WTC11 (cell line): ENCODE results near the gene MYOM3.

Experiments
- ZNF138 ChIP-seq: sonication (generic); formaldehyde crosslinking; conservative IDR thresholded peaks from 2 replicates; pipeline ENCODE4 v1.8.1; 2022; ENCODE audit warnings: mild to moderate bottlenecking, moderate library complexity, missing genetic modification reagents
- TF ChIP-seq, protein P1 (sequence below): sonication (generic); formaldehyde crosslinking; IDR thresholded peaks from 2 replicates; pipeline ENCODE4 v1.8.1; 2023; ENCODE audit warnings: mild to moderate bottlenecking, moderate library complexity, missing genetic modification reagents
- TF ChIP-seq, protein P2 (sequence below): fragments of 200-600 bp; IDR thresholded peaks from 2 replicates; pipeline ENCODE4 v1.8.0; 2022; ENCODE audit warnings: antibody characterized with exemption

DNA sequence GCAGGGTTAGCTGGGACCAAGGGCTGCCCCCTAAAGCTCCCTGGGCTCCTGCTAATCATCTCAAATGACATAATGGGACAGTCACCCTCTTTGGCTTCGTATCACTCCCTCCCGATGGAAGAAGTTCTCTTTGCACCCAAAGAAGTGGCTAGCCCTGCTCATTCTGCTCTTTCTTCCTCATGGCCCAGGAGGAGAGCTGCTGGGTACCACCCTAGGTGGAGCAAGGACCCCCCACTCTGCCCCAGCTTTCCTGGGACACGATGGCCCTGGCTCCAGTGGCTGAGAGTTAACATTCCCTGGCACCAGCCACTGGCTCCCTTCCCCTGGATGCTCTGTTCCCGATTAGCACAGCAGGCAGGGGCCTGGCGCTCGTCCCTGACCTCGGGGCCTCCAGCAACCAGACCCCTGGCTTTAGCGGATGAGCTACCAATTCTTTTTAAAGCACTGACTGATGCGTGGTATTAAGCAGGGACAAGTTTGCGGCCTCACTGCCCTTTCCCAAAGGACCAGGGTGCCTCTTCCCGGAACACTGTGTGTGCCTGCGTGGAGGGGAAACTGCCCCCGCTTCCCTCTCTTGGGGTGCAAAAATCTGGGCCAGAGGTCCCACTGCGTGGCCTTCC lies 1.2 kb downstream of the MYOM3 start:
- TF ChIP-seq, protein P1, sequence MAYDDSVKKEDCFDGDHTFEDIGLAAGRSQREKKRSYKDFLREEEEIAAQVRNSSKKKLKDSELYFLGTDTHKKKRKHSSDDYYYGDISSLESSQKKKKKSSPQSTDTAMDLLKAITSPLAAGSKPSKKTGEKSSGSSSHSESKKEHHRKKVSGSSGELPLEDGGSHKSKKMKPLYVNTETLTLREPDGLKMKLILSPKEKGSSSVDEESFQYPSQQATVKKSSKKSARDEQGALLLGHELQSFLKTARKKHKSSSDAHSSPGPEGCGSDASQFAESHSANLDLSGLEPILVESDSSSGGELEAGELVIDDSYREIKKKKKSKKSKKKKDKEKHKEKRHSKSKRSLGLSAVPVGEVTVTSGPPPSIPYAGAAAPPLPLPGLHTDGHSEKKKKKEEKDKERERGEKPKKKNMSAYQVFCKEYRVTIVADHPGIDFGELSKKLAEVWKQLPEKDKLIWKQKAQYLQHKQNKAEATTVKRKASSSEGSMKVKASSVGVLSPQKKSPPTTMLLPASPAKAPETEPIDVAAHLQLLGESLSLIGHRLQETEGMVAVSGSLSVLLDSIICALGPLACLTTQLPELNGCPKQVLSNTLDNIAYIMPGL (CRISPR knock-in tag): no peak
- TF ChIP-seq ZNF138 (CRISPR knock-in tag): no peak
- TF ChIP-seq, protein P2, sequence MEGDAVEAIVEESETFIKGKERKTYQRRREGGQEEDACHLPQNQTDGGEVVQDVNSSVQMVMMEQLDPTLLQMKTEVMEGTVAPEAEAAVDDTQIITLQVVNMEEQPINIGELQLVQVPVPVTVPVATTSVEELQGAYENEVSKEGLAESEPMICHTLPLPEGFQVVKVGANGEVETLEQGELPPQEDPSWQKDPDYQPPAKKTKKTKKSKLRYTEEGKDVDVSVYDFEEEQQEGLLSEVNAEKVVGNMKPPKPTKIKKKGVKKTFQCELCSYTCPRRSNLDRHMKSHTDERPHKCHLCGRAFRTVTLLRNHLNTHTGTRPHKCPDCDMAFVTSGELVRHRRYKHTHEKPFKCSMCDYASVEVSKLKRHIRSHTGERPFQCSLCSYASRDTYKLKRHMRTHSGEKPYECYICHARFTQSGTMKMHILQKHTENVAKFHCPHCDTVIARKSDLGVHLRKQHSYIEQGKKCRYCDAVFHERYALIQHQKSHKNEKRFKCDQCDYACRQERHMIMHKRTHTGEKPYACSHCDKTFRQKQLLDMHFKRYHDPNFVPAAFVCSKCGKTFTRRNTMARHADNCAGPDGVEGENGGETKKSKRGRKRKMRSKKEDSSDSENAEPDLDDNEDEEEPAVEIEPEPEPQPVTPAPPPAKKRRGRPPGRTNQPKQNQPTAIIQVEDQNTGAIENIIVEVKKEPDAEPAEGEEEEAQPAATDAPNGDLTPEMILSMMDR: no peak
